Measurements from ENCODE around the gene RABL6.
A peak's percentile ranks its signal among the peaks of the same experiment; 100 is the strongest.
"Not testable (repeated sequence)": the region's sequence is repeated elsewhere in the genome, so short reads cannot be mapped to it uniquely, and the experiment has no call there.

RABL6 gene

GRCh38 chr9:136807281-136808074 lies at the start of gene RABL6:
Gene RABL6, plus strand, starts transcription at chr9:136807948. Its CDS starts 249 bp downstream, at chr9:136808197.
- H3K4me3 ChIP-seq (ENCODE audit: low read depth, low read length) = peak within 1 kb of the TSS; percentile 90
- DNase-seq (ENCODE audit: low read depth) = no peak

GRCh38 chr9:136759001-136759400 lies 48.7 kb upstream of the RABL6 start:
- no peak for DNase-seq (ENCODE audit: low read depth)
- no peak overlapping the region for H3K4me3 ChIP-seq (ENCODE audit: low read depth, low read length)

- DNase-seq (ENCODE audit: low read depth) = no peak
- H3K4me3 ChIP-seq (ENCODE audit: low read depth, low read length) = no peak overlapping the region
These were observed 48.1 kb upstream of the RABL6 start for GRCh38 chr9:136759436-136760325.

GRCh38 chr9:136760424-136760823 lies 47.3 kb upstream of the RABL6 start:
- DNase-seq (ENCODE audit: low read depth) = no peak
- H3K4me3 ChIP-seq (ENCODE audit: low read depth, low read length) = no peak overlapping the region

GRCh38 chr9:136760834-136761544 lies 46.8 kb upstream of the RABL6 start:
- H3K4me3 ChIP-seq (ENCODE audit: low read depth, low read length) = not testable (repeated sequence)
- DNase-seq (ENCODE audit: low read depth) = peak; percentile 4

GRCh38 chr9:136761545-136761981 lies 46.2 kb upstream of the RABL6 start:
- no peak overlapping the region for H3K4me3 ChIP-seq (ENCODE audit: low read depth, low read length)
- no peak for DNase-seq (ENCODE audit: low read depth)

- DNase-seq (ENCODE audit: low read depth) = no peak
- no peak overlapping the region for H3K4me3 ChIP-seq (ENCODE audit: low read depth, low read length)
These were observed 45.5 kb upstream of the RABL6 start for GRCh38 chr9:136762221-136762691.

GRCh38 chr9:136762915-136763648 lies 44.7 kb upstream of the RABL6 start:
- H3K4me3 ChIP-seq (ENCODE audit: low read depth, low read length) = no peak overlapping the region
- no peak for DNase-seq (ENCODE audit: low read depth)

- no peak for DNase-seq (ENCODE audit: low read depth)
- H3K4me3 ChIP-seq (ENCODE audit: low read depth, low read length) = no peak overlapping the region
These were observed 44.1 kb upstream of the RABL6 start for GRCh38 chr9:136763649-136764035.

- no peak within 1 kb of the TSS for H3K4me3 ChIP-seq (ENCODE audit: low read depth, low read length)
- no peak for DNase-seq (ENCODE audit: low read depth)
These were observed 43.4 kb upstream of the RABL6 start, which contains the start of gene LCN15 for GRCh38 chr9:136764301-136764891. Gene LCN15, minus strand, starts transcription at chr9:136764518. Its CDS starts 30 bp downstream, at chr9:136764488.

- no peak for DNase-seq (ENCODE audit: low read depth)
- H3K4me3 ChIP-seq (ENCODE audit: low read depth, low read length) = no peak overlapping the region
These were observed 42.7 kb upstream of the RABL6 start for GRCh38 chr9:136765041-136765440.

GRCh38 chr9:136765745-136766409 lies 41.9 kb upstream of the RABL6 start:
- H3K4me3 ChIP-seq (ENCODE audit: low read depth, low read length); DNase-seq (ENCODE audit: low read depth): not testable (repeated sequence)

GRCh38 chr9:136766410-136767120 lies 41.2 kb upstream of the RABL6 start:
- H3K4me3 ChIP-seq (ENCODE audit: low read depth, low read length); DNase-seq (ENCODE audit: low read depth): not testable (repeated sequence)

GRCh38 chr9:136769710-136770191 lies 38.0 kb upstream of the RABL6 start:
- DNase-seq (ENCODE audit: low read depth) = no peak

GRCh38 chr9:136771907-136772415 lies 35.8 kb upstream of the RABL6 start:
- no peak overlapping the region for H3K4me3 ChIP-seq (ENCODE audit: low read depth, low read length)
- DNase-seq (ENCODE audit: low read depth) = no peak

More at GRCh38 chr9:136769710-136770191, 38.0 kb upstream of the RABL6 start:
- no peak overlapping the region for H3K4me3 ChIP-seq (ENCODE audit: low read depth, low read length)

- no peak for DNase-seq (ENCODE audit: low read depth)
- H3K4me3 ChIP-seq (ENCODE audit: low read depth, low read length) = no peak overlapping the region
These were observed 34.2 kb upstream of the RABL6 start for GRCh38 chr9:136773386-136774044.

Measured in skeletal muscle cell (primary cell).